ENCODE measurements around the gene MANSC4.
A peak's percentile ranks its signal among the peaks of the same experiment; 100 is the strongest.
"Not testable (repeated sequence)": the region's sequence is repeated elsewhere in the genome, so short reads cannot be mapped to it uniquely, and the experiment has no call there.

MANSC4 gene

DNA sequence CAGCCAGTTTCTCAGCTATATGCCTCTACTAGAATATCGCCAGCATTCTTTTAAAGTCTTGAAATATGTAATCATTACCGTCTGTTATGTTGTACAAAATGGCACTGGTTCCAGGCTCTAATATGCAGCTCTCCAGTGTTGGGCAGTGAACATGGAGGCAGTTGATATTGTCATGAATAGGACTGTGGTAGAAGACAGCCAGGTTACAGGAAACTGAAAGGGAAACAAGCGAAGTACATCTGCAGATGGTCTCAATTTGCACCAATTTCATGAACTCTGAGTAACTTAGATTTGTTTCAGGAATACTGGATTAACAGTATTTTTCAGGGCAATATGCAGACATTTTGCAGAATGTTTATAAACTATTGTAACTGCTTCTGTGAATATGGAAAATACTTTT, 13.4 kb downstream of the MANSC4 start:
- no peak overlapping the region for H3K4me3 ChIP-seq (ENCODE audit: control insufficient read depth, low read depth, low read length)
- DNase-seq (ENCODE audit: low read depth) = no peak
- TF ChIP-seq, protein P1, sequence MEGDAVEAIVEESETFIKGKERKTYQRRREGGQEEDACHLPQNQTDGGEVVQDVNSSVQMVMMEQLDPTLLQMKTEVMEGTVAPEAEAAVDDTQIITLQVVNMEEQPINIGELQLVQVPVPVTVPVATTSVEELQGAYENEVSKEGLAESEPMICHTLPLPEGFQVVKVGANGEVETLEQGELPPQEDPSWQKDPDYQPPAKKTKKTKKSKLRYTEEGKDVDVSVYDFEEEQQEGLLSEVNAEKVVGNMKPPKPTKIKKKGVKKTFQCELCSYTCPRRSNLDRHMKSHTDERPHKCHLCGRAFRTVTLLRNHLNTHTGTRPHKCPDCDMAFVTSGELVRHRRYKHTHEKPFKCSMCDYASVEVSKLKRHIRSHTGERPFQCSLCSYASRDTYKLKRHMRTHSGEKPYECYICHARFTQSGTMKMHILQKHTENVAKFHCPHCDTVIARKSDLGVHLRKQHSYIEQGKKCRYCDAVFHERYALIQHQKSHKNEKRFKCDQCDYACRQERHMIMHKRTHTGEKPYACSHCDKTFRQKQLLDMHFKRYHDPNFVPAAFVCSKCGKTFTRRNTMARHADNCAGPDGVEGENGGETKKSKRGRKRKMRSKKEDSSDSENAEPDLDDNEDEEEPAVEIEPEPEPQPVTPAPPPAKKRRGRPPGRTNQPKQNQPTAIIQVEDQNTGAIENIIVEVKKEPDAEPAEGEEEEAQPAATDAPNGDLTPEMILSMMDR (conservative IDR thresholded peaks at IDR 0.05; ENCODE audit: control insufficient read depth, insufficient read depth, low read depth, low read length) = no peak

- TF ChIP-seq, protein P1 (conservative IDR thresholded peaks at IDR 0.05; ENCODE audit: control insufficient read depth, insufficient read depth, low read depth, low read length) = no peak
- no peak overlapping the region for H3K4me3 ChIP-seq (ENCODE audit: control insufficient read depth, low read depth, low read length)
- no peak for DNase-seq (ENCODE audit: low read depth)
These were observed 17.3 kb downstream of the MANSC4 start for GRCh38 chr12:27762757-27763156.

DNA sequence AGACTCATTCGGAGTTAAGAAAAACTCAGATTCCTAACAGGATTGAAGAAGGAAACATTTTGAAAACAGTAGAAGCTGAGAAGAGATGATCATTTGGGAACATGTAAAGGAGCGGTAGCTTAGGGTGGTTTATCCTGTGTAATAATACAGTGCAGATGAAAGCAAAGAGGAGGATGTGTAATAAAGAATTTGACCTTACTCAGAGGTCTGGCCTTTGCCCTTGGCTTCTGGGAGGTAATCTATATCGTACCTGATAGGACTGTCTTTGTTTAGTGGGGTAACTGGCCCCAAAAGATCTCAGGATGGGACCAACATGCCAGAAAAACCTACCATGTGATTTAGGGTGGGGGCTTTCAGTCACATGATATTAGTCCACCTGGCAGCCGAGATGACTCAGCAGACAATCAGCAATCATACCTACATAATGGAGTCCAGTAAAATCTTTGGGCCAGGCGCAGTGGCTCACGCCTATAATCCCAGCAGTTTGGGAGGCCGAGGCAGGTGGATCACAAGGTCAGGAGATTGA, 23.3 kb downstream of the MANSC4 start:
- TF ChIP-seq, protein P1 (conservative IDR thresholded peaks at IDR 0.05; ENCODE audit: control insufficient read depth, insufficient read depth, low read depth, low read length) = no peak
- no peak overlapping the region for H3K4me3 ChIP-seq (ENCODE audit: control insufficient read depth, low read depth, low read length)
- no peak for DNase-seq (ENCODE audit: low read depth)

DNA sequence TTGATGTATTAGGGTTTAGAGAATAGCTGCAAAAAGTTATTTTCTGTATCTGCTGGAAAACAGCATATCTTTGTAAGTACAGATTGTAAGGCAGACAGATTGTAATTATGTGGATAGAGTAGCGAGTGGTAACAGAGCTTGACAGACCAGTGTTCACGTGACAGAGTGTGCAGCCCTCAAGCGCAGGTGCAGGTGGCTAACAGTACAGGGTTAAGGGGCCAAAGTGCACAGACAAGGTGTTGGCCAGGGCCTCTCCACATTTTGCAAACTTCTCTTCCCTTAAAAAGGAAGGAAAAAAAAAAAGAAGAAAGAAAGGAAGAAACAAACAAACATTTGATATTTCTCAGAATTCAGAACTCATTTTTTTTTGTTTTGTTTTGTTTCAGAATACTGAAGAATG, 25.2 kb downstream of the MANSC4 start:
- TF ChIP-seq, protein P1 (conservative IDR thresholded peaks at IDR 0.05; ENCODE audit: control insufficient read depth, insufficient read depth, low read depth, low read length) = no peak
- DNase-seq (ENCODE audit: low read depth) = no peak
- H3K4me3 ChIP-seq (ENCODE audit: control insufficient read depth, low read depth, low read length) = no peak overlapping the region

DNA sequence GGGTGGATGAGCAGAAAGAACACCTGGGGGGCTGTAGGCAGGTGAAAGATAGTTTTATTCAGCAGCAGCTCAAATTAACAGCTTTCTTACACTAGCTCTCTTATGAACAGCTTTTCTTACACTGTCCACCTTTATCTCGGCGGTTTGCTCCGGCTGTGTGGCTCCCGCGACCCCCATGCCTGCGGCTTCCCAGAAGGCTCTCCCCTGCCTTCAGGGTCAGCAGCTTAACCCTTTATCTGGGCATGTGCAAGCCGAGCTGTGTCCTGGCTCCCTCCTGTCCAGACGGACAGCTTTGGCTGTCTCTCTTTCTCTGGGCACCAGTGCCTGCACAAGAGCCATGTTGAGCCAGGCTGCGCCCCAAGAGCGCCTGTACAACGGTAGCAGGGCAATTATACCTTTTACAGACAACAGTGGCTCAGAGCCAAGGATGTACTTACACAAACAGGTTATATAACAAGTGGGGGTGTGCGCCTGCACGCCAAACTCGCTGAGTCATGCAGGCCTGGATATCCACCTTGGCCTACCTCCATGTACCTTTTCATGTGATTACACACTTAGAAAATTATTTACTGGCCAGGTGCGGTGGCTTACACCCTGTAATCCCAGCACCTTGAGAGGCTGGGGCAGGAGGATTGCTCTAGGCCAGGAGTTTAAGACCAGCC, 28.5 kb downstream of the MANSC4 start:
- H3K4me3 ChIP-seq (ENCODE audit: control insufficient read depth, low read depth, low read length) = no peak overlapping the region
- no peak for DNase-seq (ENCODE audit: low read depth)
- TF ChIP-seq, protein P1 (conservative IDR thresholded peaks at IDR 0.05; ENCODE audit: control insufficient read depth, insufficient read depth, low read depth, low read length) = no peak

DNA sequence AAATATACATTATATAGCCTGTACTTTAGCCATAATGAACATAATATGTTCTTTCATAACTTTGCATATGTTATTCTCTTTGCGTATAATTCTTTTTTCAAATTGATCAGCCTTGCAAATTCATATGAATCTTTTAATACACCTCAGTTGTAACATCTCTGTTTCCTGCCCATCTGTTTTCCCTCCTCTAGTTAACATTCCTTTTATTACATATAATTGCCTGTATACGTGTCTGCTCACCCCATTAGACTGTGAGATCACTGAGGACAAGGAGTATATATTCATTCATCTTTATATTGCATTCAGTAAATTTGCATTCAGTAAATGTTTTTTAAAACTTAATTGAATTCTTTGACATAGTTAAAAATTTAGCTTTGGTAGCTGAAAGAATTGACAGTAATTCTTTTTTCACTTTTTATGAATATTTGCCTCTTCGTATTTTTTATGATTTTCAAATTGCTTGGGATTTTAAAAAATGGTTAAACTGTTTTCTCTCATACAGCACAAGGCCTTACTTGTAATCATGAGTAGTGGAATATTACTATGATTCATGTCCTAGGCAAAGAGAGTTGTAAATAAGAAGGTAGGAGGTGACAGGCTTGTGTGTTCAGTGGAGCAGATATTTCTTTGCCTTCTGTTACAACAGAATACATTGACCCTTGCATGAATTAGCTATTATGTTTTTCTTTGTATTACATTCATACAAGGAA, 32.8 kb downstream of the MANSC4 start:
- no peak overlapping the region for H3K4me3 ChIP-seq (ENCODE audit: control insufficient read depth, low read depth, low read length)
- peak; percentile 80 for DNase-seq (ENCODE audit: low read depth)
- TF ChIP-seq, protein P1 (conservative IDR thresholded peaks at IDR 0.05; ENCODE audit: control insufficient read depth, insufficient read depth, low read depth, low read length) = no peak

- not testable (repeated sequence) for H3K4me3 ChIP-seq (ENCODE audit: control insufficient read depth, low read depth, low read length)
These were observed 34.3 kb downstream of the MANSC4 start for GRCh38 chr12:27745734-27746133.

More at GRCh38 chr12:27745734-27746133, 34.3 kb downstream of the MANSC4 start:
- DNase-seq (ENCODE audit: low read depth) = not testable (repeated sequence)
